GM12878 (cell line): Measurements from ENCODE around the gene CDKN2A. TPM values are rescaled to one million over a fixed set of nuclear protein-coding genes. Genes with fewer than 3 reads are reported as not detected.

Experiments used
- ASH2L ChIP-seq: fragments of 300-600, 200-600 bp; sonication (generic); IDR thresholded peaks from 2 replicates; pipeline ENCODE4 v1.6.1; 2017; ENCODE audit warnings: low read depth, mild to moderate bottlenecking, borderline replicate concordance
- CHD1 ChIP-seq: IDR thresholded peaks from 2 replicates; pipeline ENCODE4 v1.6.1; 2012; ENCODE audit warnings: low read depth, low read length, improper control_type of control experiment
- CHD4 ChIP-seq: fragments of 200-600 bp; sonication (generic); IDR thresholded peaks from 2 replicates; pipeline ENCODE4 v1.6.1; 2016; ENCODE audit warnings: mild to moderate bottlenecking
- DPF2 ChIP-seq: fragments of 450-650 bp; IDR thresholded peaks from 2 replicates; pipeline ENCODE4 v1.6.1; 2017; ENCODE audit warnings: mild to moderate bottlenecking
- EP300 ChIP-seq, 2 experiments: fragments of 150-350 bp in 1 of 2; IDR thresholded peaks; 2 replicates each; pipeline ENCODE4 v1.6.1; 2011 to 2012; ENCODE audit warnings: low read depth in 2 of 2, low read length in 2 of 2, borderline replicate concordance in 1 of 2, improper control_type of control experiment in 1 of 2, inconsistent platforms in 1 of 2; ENCODE audit not compliant: control insufficient read depth in 1 of 2
- HDAC2 ChIP-seq: fragments of 200-600 bp; sonication (generic); IDR thresholded peaks from 2 replicates; pipeline ENCODE4 v1.6.1; 2017
- JUNB ChIP-seq: IDR thresholded peaks from 2 replicates; pipeline ENCODE4 v1.6.1; 2016; ENCODE audit warnings: antibody characterized with exemption, mild to moderate bottlenecking
- MTA2 ChIP-seq: fragments of 450-650 bp; IDR thresholded peaks from 2 replicates; pipeline ENCODE4 v1.6.1; 2016; ENCODE audit warnings: low read depth, mild to moderate bottlenecking, moderate library complexity
- NFXL1 ChIP-seq: fragments of 450-650 bp; IDR thresholded peaks from 2 replicates; pipeline ENCODE4 v1.6.1; 2017; ENCODE audit warnings: antibody characterized with exemption, mild to moderate bottlenecking, borderline replicate concordance
- NFYB ChIP-seq: IDR thresholded peaks from 2 replicates; pipeline ENCODE4 v1.6.1; 2011; ENCODE audit warnings: low read depth, mild to moderate bottlenecking, low read length, improper control_type of control experiment, moderate library complexity; ENCODE audit not compliant: insufficient read depth
- NR2F1 ChIP-seq: fragments of 450-650 bp; conservative IDR thresholded peaks from 2 replicates; pipeline ENCODE4 v1.6.1; 2017; ENCODE audit warnings: mild to moderate bottlenecking
- NRF1 ChIP-seq: conservative IDR thresholded peaks from 2 replicates; pipeline ENCODE4 v1.6.1; 2011; ENCODE audit warnings: mild to moderate bottlenecking, low read depth, low read length, improper control_type of control experiment
- PAX5 ChIP-seq: IDR thresholded peaks from 2 replicates; pipeline ENCODE4 v1.6.1; 2011; ENCODE audit warnings: low read depth, low read length, borderline replicate concordance
- POLR2A ChIP-seq: IDR thresholded peaks from 2 replicates; pipeline ENCODE4 v1.6.1; 2011; ENCODE audit warnings: low read depth, mild to moderate bottlenecking, low read length
- POLR2AphosphoS2 ChIP-seq: IDR thresholded peaks from 2 replicates; pipeline ENCODE4 v1.6.1; 2011; ENCODE audit warnings: low read depth, mild to moderate bottlenecking, low read length, improper control_type of control experiment, moderate library complexity
- POLR2AphosphoS5 ChIP-seq: IDR thresholded peaks from 2 replicates; pipeline ENCODE4 v1.6.1; 2011; ENCODE audit warnings: mild to moderate bottlenecking, low read length, inconsistent platforms
- RAD51 ChIP-seq: fragments of 450-650 bp; IDR thresholded peaks from 2 replicates; pipeline ENCODE4 v1.6.1; 2016; ENCODE audit warnings: moderate library complexity, mild to moderate bottlenecking, inconsistent platforms
- SMC3 ChIP-seq: IDR thresholded peaks from 2 replicates; pipeline ENCODE4 v1.6.1; 2011; ENCODE audit warnings: low read length, improper control_type of control experiment, borderline replicate concordance
- YY1 ChIP-seq: IDR thresholded peaks from 2 replicates; pipeline ENCODE4 v1.6.1; 2011; ENCODE audit warnings: low read depth, mild to moderate bottlenecking, low read length
- ZNF207 ChIP-seq: fragments of 450-650 bp; IDR thresholded peaks from 2 replicates; pipeline ENCODE4 v1.6.1; 2014; ENCODE audit warnings: antibody characterized with exemption, mild to moderate bottlenecking, borderline replicate concordance
- polyA plus RNA-seq, 11 experiments: library from polyadenylated mRNA; depleted of rRNA in 4 of 11; unstranded in 6 of 11; stranded (reverse) in 5 of 11; fragments of >200 nt; fragmentation: Nextera tagmentation in 4 of 11; fragmentation: Illumina TruSeq in 1 of 11; extraction: Ambion mirVana in 4 of 11; extraction: Trizol in 1 of 11; gene quantifications; 1 replicate in 1 of 11; 2 replicates in 10 of 11; pipeline versions ENCODE4 v1.2.1 to v1.2.3, GENCODE V29; 2011 to 2016; ENCODE audit warnings: inconsistent platforms in 2 of 11, missing spikeins in 2 of 11, low read depth in 1 of 11
- total RNA-seq, 4 experiments: library from RNA; depleted of rRNA in 3 of 4; stranded (reverse); fragments of >200 nt in 3 of 4; fragmentation: Illumina TruSeq in 1 of 4; extraction: Trizol in 1 of 4; gene quantifications; 2 replicates each; pipeline versions ENCODE4 v1.2.1 to v1.2.3, GENCODE V29; 2013 to 2021
- TF ChIP-seq, protein P1 (sequence below): IDR thresholded peaks from 2 replicates; pipeline ENCODE4 v1.6.1; 2011; ENCODE audit warnings: low read depth, low read length, improper control_type of control experiment, borderline replicate concordance
- TF ChIP-seq, protein P2 (sequence below): fragments of 450-650 bp; IDR thresholded peaks from 2 replicates; pipeline ENCODE4 v1.6.1; 2017; ENCODE audit warnings: mild to moderate bottlenecking, moderate library complexity
- TF ChIP-seq, protein P3 (sequence below): fragments of 450-650 bp; IDR thresholded peaks from 2 replicates; pipeline ENCODE4 v1.6.1; 2017; ENCODE audit warnings: borderline replicate concordance
- TF ChIP-seq, protein P4 (sequence below): IDR thresholded peaks from 2 replicates; pipeline ENCODE4 v1.6.1; 2011; ENCODE audit warnings: borderline replicate concordance, low read depth, mild to moderate bottlenecking, moderate library complexity, low read length; ENCODE audit not compliant: insufficient read depth, poor library complexity, severe bottlenecking

CDKN2A gene
- total and polyA plus RNA-seq, 10 of the 15 experiments (the other 5 are each of a cell fraction or from before 2014, with no cell fraction given): 0.84 to 41.2 (median 18.4) TPM

DNA sequence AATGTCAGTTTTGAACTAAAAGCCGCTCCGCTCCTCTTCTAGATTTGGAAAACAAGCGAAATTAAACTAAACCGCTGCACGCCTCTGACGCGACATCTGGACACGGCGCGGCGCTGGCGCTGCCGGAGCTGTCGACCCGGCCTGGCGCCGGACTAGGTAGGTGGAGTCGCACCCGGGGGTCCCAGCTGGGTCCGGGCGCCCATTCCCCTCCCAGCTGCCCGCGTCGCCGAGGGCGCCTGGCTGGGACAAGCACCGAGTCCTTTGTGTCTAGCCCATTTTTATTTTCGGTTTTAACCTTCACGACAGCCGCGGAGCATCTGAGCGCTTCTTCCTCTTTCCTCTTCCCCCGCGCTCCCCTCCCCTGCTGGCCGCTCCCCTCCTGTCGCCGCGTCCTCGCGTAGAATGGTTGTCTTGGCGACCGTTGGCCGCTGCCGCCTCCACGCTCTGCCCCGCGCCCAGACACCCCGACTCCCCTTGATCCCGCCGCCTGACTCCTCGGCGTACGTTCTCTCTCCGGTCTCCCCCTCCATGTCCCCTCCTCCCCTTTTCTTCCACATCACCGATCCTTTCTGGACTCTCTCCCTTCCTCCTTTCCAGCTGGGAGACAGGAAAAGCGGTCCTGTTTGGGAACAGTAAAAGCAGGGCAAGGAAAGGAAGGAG is 944 bp upstream of the CDKN2A start (continued):
- TF ChIP-seq, protein P1, sequence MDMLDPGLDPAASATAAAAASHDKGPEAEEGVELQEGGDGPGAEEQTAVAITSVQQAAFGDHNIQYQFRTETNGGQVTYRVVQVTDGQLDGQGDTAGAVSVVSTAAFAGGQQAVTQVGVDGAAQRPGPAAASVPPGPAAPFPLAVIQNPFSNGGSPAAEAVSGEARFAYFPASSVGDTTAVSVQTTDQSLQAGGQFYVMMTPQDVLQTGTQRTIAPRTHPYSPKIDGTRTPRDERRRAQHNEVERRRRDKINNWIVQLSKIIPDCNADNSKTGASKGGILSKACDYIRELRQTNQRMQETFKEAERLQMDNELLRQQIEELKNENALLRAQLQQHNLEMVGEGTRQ: no peak
- TF ChIP-seq POLR2AphosphoS2 (no peak), HDAC2 (no peak), POLR2A (peak; percentile 69), ASH2L (peak; percentile 98; the same call in 1 of the 2 replicates), CHD1 (no peak), DPF2 (0 out of 2 replicates have a peak, but pooled peaks have one; percentile 60), NFYB (no peak), PAX5 (no peak), YY1 (peak; percentile 67), POLR2AphosphoS5 (peak; percentile 58; the same call in 1 of the 2 replicates), SMC3 (no peak), CHD4 (no peak), NRF1 (no peak), RAD51 (no peak), NFXL1 (no peak), ZNF207 (0 out of 2 replicates have a peak, but pooled peaks have one; percentile 37), JUNB (no peak), MTA2 (0 out of 2 replicates have a peak, but pooled peaks have one; percentile 7), EP300 (IDR thresholded peaks at IDR 0.05; ENCODE audit: borderline replicate concordance in 1 of 2, control insufficient read depth in 1 of 2, low read depth in 2 of 2, low read length in 2 of 2) (no peak), NR2F1 (no peak)
- TF ChIP-seq, protein P2, sequence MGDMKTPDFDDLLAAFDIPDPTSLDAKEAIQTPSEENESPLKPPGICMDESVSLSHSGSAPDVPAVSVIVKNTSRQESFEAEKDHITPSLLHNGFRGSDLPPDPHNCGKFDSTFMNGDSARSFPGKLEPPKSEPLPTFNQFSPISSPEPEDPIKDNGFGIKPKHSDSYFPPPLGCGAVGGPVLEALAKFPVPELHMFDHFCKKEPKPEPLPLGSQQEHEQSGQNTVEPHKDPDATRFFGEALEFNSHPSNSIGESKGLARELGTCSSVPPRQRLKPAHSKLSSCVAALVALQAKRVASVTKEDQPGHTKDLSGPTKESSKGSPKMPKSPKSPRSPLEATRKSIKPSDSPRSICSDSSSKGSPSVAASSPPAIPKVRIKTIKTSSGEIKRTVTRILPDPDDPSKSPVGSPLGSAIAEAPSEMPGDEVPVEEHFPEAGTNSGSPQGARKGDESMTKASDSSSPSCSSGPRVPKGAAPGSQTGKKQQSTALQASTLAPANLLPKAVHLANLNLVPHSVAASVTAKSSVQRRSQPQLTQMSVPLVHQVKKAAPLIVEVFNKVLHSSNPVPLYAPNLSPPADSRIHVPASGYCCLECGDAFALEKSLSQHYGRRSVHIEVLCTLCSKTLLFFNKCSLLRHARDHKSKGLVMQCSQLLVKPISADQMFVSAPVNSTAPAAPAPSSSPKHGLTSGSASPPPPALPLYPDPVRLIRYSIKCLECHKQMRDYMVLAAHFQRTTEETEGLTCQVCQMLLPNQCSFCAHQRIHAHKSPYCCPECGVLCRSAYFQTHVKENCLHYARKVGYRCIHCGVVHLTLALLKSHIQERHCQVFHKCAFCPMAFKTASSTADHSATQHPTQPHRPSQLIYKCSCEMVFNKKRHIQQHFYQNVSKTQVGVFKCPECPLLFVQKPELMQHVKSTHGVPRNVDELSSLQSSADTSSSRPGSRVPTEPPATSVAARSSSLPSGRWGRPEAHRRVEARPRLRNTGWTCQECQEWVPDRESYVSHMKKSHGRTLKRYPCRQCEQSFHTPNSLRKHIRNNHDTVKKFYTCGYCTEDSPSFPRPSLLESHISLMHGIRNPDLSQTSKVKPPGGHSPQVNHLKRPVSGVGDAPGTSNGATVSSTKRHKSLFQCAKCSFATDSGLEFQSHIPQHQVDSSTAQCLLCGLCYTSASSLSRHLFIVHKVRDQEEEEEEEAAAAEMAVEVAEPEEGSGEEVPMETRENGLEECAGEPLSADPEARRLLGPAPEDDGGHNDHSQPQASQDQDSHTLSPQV: no peak
- TF ChIP-seq, protein P3, sequence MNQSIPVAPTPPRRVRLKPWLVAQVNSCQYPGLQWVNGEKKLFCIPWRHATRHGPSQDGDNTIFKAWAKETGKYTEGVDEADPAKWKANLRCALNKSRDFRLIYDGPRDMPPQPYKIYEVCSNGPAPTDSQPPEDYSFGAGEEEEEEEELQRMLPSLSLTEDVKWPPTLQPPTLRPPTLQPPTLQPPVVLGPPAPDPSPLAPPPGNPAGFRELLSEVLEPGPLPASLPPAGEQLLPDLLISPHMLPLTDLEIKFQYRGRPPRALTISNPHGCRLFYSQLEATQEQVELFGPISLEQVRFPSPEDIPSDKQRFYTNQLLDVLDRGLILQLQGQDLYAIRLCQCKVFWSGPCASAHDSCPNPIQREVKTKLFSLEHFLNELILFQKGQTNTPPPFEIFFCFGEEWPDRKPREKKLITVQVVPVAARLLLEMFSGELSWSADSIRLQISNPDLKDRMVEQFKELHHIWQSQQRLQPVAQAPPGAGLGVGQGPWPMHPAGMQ: no peak
- TF ChIP-seq, protein P4, sequence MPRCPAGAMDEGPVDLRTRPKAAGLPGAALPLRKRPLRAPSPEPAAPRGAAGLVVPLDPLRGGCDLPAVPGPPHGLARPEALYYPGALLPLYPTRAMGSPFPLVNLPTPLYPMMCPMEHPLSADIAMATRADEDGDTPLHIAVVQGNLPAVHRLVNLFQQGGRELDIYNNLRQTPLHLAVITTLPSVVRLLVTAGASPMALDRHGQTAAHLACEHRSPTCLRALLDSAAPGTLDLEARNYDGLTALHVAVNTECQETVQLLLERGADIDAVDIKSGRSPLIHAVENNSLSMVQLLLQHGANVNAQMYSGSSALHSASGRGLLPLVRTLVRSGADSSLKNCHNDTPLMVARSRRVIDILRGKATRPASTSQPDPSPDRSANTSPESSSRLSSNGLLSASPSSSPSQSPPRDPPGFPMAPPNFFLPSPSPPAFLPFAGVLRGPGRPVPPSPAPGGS: no peak
